Activated T-helper 9 cell treated with anti-CD3 and anti-CD28 coated beads, Interleukin-2, amount 50 U/mL, for 16 hours (primary cell): ENCODE data around the gene ATF7.
"Not testable (repeated sequence)": the region's sequence is repeated elsewhere in the genome, so short reads cannot be mapped to it uniquely, and the experiment has no call there.

Experiments
- DNase-seq: peaks from one replicate; pipeline ENCODE4 v3.0.0-alpha.2; 2020; ENCODE audit warnings: low read depth

ATF7 gene

GRCh38 chr12:53625946-53626701 is at the start of gene ATF7:
Gene ATF7, minus strand, starts transcription at chr12:53626382. Its CDS starts 25,382 bp downstream, at chr12:53601000.
- DNase-seq, result peak; percentile 95

DNA sequence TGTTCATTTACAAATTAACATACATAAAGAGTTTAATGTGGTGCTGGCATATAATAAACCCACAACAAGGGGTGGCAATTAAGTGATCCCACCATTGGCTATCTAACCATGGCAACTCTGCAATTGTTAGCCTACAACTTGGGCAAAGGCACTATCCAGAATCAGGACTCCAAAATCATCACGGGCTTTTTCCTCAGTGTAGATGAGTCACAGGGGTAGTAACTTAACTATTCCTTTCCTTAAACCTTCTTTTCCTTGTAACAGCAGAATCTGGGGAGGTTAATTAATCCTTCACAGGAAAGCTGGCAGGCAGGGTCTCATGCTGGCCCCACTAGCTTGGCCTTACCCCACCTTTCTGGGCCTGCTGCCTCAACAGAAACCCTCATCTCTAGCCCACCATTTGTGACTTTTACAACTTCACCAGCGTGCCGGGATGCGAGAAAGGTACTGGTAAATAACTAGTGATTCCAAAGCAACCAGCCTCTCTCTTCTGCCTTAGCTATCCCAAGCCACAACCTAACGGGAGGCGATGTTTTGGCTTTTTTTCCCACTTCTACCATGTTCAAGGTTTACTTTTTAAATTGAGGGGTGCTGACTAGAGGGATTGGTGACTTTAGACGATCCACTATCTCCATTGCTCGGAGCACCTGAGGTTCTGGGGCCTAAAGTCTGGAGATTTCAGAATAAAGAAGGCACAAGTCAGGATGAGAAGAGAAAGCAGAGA is 49.0 kb upstream of the ATF7 start:
- DNase-seq, result no peak

GRCh38 chr12:53670971-53671370 is 44.8 kb upstream of the ATF7 start:
- DNase-seq, result no peak

DNA sequence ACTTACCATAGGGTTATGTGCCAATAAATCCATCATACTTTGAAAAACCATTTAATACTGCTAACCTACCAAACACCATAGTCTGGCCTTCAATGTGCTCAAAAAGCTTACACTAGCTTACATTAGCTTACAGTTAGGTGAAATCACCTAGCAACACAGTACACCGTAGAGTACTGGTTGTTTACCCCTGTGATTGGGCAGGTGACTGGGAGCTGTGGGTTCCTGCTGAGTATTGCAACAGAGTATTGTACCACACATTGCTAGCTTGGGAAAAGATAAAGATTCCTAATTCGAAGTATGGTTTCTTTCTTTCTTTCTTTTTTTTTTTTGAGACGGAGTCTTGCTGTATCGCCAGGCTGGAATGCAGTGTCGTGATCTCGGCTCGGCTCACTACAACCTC is 44.1 kb upstream of the ATF7 start:
- DNase-seq, result no peak

DNA sequence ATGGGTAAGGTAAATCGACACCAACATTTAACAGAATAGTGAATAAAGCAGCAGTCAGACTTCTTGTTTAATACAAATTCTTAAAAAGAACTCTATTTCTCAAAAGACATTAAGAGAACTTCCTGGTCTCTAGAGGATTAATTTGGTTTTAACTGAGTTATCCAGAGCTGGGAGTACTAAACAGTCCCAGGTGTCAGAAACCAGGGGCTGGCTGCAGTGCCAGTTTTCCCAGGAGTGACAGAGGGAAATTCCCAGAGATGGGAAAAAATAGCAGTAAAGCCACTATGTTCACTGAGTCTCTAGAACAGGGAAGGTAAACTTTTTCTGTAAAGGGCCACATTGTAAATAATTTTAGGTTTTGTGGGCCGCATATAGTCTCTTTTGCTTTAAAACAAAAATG is 40.9 kb upstream of the ATF7 start:
- no peak for DNase-seq

- DNase-seq, result no peak
Measured at GRCh38 chr12:53664936-53665335, 38.8 kb upstream of the ATF7 start.

- no peak for DNase-seq
Measured at GRCh38 chr12:53664191-53664590, 38.0 kb upstream of the ATF7 start.

GRCh38 chr12:53660041-53660440 is 33.9 kb upstream of the ATF7 start:
- DNase-seq, result no peak

DNA sequence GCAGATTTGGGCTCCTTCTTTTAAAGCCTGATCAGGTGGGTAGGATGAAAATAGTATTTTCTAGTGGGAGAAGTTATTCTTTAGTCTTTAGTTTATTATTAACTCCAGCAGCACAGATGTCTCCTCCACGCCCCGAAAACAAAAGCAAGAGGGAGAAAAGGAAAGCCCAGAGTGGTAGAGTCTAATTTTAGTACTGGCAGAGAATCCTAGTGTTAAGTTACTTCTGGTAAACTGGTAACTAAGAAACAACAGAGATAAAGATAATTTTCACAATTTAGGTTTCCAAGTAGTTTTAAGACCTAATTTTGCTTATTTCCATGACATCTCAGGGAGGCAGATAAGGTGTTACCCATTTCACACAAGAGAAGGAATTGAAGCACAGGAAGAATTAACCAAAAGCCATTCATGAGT is 33.4 kb upstream of the ATF7 start:
- DNase-seq, result no peak

- DNase-seq, result no peak
Measured at GRCh38 chr12:53659011-53659551, 32.9 kb upstream of the ATF7 start.

- no peak for DNase-seq
Measured at GRCh38 chr12:53657041-53657440, 30.9 kb upstream of the ATF7 start.

DNA sequence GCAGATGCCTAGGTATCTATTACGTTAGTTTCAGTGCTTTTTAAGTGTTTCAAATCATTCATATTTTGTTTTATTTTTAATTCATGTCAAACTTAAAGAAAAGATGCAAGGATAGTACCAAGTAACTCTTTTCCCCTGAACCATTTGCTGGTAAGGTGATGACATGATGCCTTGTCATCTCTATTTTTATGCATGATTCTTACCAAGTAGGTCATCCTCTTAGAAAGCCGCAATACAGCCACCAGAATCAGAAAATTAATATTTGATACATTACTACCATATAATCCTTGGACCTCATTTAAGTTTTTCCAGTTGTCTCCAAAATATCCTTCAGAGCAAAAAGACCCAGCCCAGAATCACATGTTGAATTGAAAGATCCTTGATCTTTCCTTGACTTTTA is 27.4 kb upstream of the ATF7 start:
- no peak for DNase-seq

DNA sequence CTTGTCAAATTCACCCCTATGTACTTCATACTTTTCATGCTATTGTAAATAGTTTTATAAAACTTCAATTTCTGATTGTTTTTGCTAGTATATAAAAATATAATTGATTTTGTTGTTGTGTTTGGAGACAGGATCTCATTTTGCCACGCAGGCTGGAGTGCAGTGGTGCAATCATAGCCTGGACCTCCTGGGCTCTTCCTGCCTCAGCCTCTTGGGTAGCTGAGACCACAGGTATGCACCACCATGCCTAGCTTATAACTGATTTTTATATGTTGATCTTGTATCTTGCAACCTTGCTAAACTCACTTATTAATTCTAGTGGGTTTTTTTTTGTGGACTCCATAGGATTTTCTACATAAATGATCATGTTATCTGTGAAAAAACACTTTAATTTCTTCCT is 26.2 kb upstream of the ATF7 start:
- DNase-seq, result no peak

DNA sequence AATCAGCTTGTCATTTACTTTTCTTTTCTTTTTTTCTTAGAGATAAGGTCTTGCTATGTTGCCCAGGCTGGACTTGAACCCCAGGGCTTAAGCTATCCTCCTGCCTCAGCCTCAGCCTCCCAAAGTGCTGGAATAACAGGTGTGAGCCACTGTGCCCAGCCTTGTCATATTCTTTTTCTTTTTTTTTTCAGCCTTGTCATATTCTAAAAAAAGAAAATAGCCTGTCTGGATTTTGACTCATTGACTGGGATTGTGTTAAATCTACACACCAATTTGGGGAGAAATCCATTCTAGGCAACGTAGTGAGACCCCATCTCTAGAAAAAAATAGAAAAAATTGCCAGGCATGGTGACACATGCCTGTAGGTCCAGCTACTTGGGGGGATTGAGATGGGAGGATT is 25.6 kb upstream of the ATF7 start:
- no peak for DNase-seq

- DNase-seq, result not testable (repeated sequence)
Measured at GRCh38 chr12:53646300-53646699, 20.1 kb upstream of the ATF7 start.

- DNase-seq, result no peak
Measured at GRCh38 chr12:53645165-53645564, 19.0 kb upstream of the ATF7 start.

GRCh38 chr12:53644133-53644532 is 18.0 kb upstream of the ATF7 start:
- DNase-seq, result no peak

- DNase-seq, result no peak
Measured at GRCh38 chr12:53643232-53643979, 17.2 kb upstream of the ATF7 start.

GRCh38 chr12:53638057-53638456 is 11.9 kb upstream of the ATF7 start:
- no peak for DNase-seq

DNA sequence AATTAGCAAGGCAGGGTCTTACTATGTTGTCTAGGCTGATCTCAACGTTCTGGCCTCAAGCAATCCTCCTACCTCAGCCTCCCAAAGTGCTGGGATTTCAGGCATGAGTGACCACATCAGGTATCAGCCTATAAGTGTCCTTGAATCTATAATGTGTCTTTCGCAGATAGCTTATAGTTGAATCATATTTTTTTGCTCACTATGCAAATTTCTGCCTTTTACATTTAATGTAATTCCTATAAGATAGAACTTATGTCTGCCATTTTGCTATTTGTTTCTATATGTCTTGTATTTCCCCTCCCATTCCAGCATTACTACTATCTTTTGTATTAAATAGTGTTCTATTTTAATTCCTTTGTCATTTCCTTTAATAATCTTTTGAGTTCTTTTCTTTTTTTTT is 10.5 kb upstream of the ATF7 start:
- no peak for DNase-seq

- not testable (repeated sequence) for DNase-seq
Measured at GRCh38 chr12:53635708-53636107, 9.5 kb upstream of the ATF7 start.

- no peak for DNase-seq
Measured at GRCh38 chr12:53631721-53632120, 5.5 kb upstream of the ATF7 start.

- DNase-seq, result no peak
Measured at GRCh38 chr12:53627919-53628318, 1.7 kb upstream of the ATF7 start.
